GM12874 (cell line): ENCODE results near the gene LIX1L.

Source experiments
- CTCF ChIP-seq: IDR thresholded peaks from 2 replicates; pipeline ENCODE4 v1.5.1; 2011; ENCODE audit warnings: low read depth, mild to moderate bottlenecking, control low read depth, low read length, moderate library complexity; ENCODE audit not compliant: insufficient read depth

The LIX1L gene

GRCh38 chr1:145983960-145984830 lies 26.4 kb upstream of the LIX1L start:
- no peak for TF ChIP-seq CTCF

GRCh38 chr1:145983206-145983675 lies 25.4 kb upstream of the LIX1L start:
- no peak for TF ChIP-seq CTCF

DNA sequence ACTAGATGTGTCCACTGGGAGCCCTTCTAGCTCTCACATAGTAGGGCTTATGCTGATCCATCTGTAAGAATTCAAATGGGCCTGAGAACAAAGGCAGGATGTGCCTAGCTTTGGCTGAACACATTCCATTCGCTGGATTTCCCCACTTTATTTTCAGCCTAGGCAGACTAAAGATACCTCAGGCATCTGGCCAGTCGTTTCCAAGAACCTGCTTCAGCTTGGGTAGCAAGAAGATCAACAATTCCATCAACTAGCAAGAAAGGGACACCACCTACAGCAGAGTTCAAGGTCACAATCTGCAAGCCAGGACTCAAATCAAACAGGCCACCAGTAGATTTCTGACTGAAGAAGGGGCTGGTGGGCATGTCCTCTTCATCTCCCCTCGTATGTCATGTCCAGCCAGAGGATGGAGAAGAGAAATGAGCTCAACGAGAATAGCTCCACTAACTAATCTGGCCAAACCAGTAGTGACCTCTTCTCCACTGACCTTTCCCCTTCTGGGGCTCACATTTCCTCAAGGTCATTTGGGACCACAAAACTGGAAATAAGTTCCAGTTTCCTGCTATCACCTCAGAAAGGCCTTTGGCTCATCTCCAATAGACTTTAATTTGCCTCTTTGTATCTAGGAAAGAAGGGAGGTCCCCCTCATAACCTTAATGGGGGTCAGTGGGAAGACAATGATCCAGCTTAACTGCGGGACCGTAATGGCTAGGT lies 24.4 kb upstream of the LIX1L start:
- no peak for TF ChIP-seq CTCF

GRCh38 chr1:145980457-145980994 lies 22.7 kb upstream of the LIX1L start:
- TF ChIP-seq CTCF: no peak

GRCh38 chr1:145979746-145980456 lies 22.1 kb upstream of the LIX1L start:
- no peak for TF ChIP-seq CTCF

DNA sequence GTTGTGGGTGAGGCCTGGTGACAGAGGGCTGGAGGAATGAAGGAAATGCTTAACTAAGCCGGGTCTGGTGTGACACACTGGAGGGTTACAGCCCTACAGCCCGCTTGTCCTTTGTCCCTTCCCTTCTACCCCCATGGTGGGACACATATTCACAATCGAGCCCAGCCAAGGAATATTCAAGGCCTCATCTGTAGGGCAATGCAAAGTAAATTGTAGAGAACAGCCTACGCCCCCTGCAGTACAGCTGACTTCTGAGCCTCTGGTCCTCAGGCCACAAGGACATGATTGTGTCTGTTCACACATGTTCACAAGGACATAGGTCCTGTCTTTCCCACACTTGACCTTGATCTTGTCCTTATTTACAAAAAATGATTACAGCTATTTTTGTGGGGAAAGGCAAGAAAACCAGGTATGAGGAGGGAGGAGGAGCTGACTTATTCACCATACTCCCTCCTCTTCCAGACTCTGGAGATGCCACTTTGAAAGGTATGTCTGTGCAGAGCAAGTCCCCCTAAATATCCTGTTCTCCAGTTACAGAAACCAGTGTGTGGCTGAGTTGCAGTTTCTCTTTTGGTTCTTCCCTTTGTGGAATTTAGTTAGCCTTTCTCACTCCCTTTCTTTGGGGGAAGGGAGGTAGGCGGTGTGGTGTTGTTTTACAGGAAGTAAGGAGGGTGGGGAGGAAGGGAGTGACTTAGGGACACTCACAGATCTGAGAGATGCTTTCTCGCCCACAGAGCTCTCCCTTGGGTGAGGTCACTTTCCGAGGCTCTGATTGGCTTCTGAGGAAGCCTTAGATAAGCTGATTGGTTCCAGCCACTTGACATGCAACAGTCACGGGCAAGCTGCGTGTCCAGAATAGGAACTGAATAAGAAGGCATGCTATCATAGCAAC lies 21.3 kb upstream of the LIX1L start:
- TF ChIP-seq CTCF: peak; percentile 36; the same call in 1 of the 2 replicates
